Endothelial cell of umbilical vein (primary cell): ENCODE results near the gene CCR5. TPM values are rescaled to one million over a fixed set of nuclear protein-coding genes. Genes with fewer than 3 reads are reported as not detected.

Experiments
- BruUV-seq: library from RNA; stranded (reverse); fragments of 400-500 nt; replicated peaks from 2 replicates; lab custom pipeline; 2021; lab: Mats Ljungman, UMichigan
- CTCF ChIA-PET: fragments of 300-600, 350-600 bp; sonication (Branson Sonifier 250); formaldehyde crosslinking; loops from one replicate; lab custom pipeline; 2021; ENCODE audit warnings: antibody characterized with exemption, inconsistent platforms; lab: Charles Lee
- POLR2A ChIA-PET: fragments of 300-600, 350-600 bp; sonication (Branson Sonifier 250); formaldehyde crosslinking; loops from one replicate; lab custom pipeline; 2021; ENCODE audit warnings: antibody characterized with exemption, inconsistent platforms; lab: Charles Lee
- DNase-seq: peaks from one replicate; pipeline ENCODE4 v3.0.0-alpha.2; 2011; ENCODE audit warnings: low read depth, low spot score
- FAIRE-seq: peaks from 2 replicates; lab custom pipeline; 2011; peaks lifted over from hg19 to GRCh38; lab: Jason Lieb, UNC
- H2AFZ ChIP-seq: 2 replicates; pipeline ENCODE4 v1.6.0; 2012; ENCODE audit warnings: low read depth, low read length, control low read depth, inconsistent platforms
- H3K27ac ChIP-seq: 2 replicates; pipeline ENCODE4 v1.5.1; 2011; ENCODE audit warnings: low read depth, mild to moderate bottlenecking, control low read depth, low read length, moderate library complexity; ENCODE audit not compliant: insufficient read depth
- H3K27me3 ChIP-seq, 2 experiments: 2 replicates each; pipeline versions ENCODE4 v1.6.0 to v1.6.1; 2011; ENCODE audit warnings: low read length in 2 of 2, mixed read lengths in 1 of 2; ENCODE audit not compliant: control insufficient read depth in 2 of 2, insufficient read depth in 2 of 2
- H3K36me3 ChIP-seq, 2 experiments: 2 replicates in 1 of 2; 3 replicates in 1 of 2; pipeline ENCODE4 v1.5.1; 2011; ENCODE audit warnings: low read length in 2 of 2, mild to moderate bottlenecking in 1 of 2, moderate library complexity in 1 of 2; ENCODE audit not compliant: control insufficient read depth in 2 of 2, insufficient read depth in 2 of 2; ENCODE audit errors: extremely low read depth in 1 of 2
- H3K4me1 ChIP-seq: 3 replicates; pipeline ENCODE4 v1.5.1; 2011; ENCODE audit warnings: mild to moderate bottlenecking, low read length; ENCODE audit not compliant: control insufficient read depth, insufficient read depth; ENCODE audit errors: extremely low read depth
- H3K4me2 ChIP-seq: 2 replicates; pipeline ENCODE4 v1.6.1; 2011; ENCODE audit warnings: low read length, control low read depth, mixed read lengths; ENCODE audit not compliant: insufficient read depth
- H3K4me3 ChIP-seq, 3 experiments: fragments of 200-600 bp in 1 of 3; sonication (generic), shearing (Covaris generic) in 1 of 3; replicated peaks in 1 of 3; 2 replicates each; pipeline ENCODE4 v1.5.1; 2011 to 2016; ENCODE audit warnings: control low read depth in 3 of 3, low read length in 3 of 3, mild to moderate bottlenecking in 2 of 3, inconsistent platforms in 1 of 3, low read depth in 1 of 3, moderate library complexity in 1 of 3; ENCODE audit not compliant: insufficient read depth in 1 of 3
- H3K79me2 ChIP-seq: 2 replicates; pipeline ENCODE4 v1.6.0; 2012; ENCODE audit warnings: low read length, inconsistent platforms; ENCODE audit not compliant: control insufficient read depth, insufficient read depth
- H3K9ac ChIP-seq: replicated peaks from 2 replicates; pipeline ENCODE3; 2011; ENCODE audit warnings: low read length, control low read depth; ENCODE audit not compliant: insufficient read depth; ENCODE audit errors: extremely low read depth
- H3K9me1 ChIP-seq: replicated peaks from 3 replicates; pipeline ENCODE4 v1.6.0; 2011; ENCODE audit warnings: mild to moderate bottlenecking, low read length; ENCODE audit not compliant: control insufficient read depth, insufficient read depth; ENCODE audit errors: extremely low read depth
- H3K9me3 ChIP-seq: replicated peaks from 2 replicates; pipeline ENCODE4 v1.5.1; 2012; ENCODE audit warnings: low read length, inconsistent platforms; ENCODE audit not compliant: control insufficient read depth, insufficient read depth
- H4K20me1 ChIP-seq: replicated peaks from 2 replicates; pipeline ENCODE3; 2011; ENCODE audit warnings: mild to moderate bottlenecking, low read length; ENCODE audit not compliant: control insufficient read depth, insufficient read depth; ENCODE audit errors: extremely low read depth
- CTCF ChIP-seq, 2 donors: IDR thresholded peaks; 1 replicate in 1 of 2; 2 replicates in 1 of 2; pipeline ENCODE4 v1.5.1; 2011; ENCODE audit warnings: low read length in 2 of 2, mild to moderate bottlenecking in 2 of 2, moderate library complexity in 2 of 2, control low read depth in 1 of 2, inconsistent platforms in 1 of 2, low read depth in 1 of 2; ENCODE audit not compliant: insufficient read depth in 1 of 2; ENCODE audit errors: extremely low read depth in 1 of 2
- EZH2 ChIP-seq: IDR thresholded peaks from 2 replicates; pipeline ENCODE4 v1.6.1; 2012; ENCODE audit warnings: borderline replicate concordance, low read depth, mild to moderate bottlenecking, moderate library complexity, low read length, inconsistent platforms; ENCODE audit not compliant: severe bottlenecking
- FOS ChIP-seq: IDR thresholded peaks from 2 replicates; pipeline ENCODE4 v1.6.1; 2011; ENCODE audit warnings: mild to moderate bottlenecking, low read length, moderate library complexity, borderline replicate concordance; ENCODE audit not compliant: insufficient read depth
- GATA2 ChIP-seq: IDR thresholded peaks from 2 replicates; pipeline ENCODE4 v1.7.0; 2011; ENCODE audit warnings: low read depth, mild to moderate bottlenecking, moderate library complexity, mixed read lengths, low read length; ENCODE audit not compliant: insufficient read length, insufficient read depth
- JUN ChIP-seq: IDR thresholded peaks from 2 replicates; pipeline ENCODE4 v1.6.1; 2011; ENCODE audit warnings: borderline replicate concordance, low read depth; ENCODE audit not compliant: insufficient read length, insufficient read depth
- MAX ChIP-seq: IDR thresholded peaks from 2 replicates; pipeline ENCODE4 v1.6.1; 2011; ENCODE audit not compliant: insufficient read depth, insufficient read length
- MYC ChIP-seq: IDR thresholded peaks from one replicate; pipeline ENCODE4 v1.6.1; 2011; ENCODE audit warnings: mild to moderate bottlenecking, low read depth, low read length
- POLR2A ChIP-seq: IDR thresholded peaks from 2 replicates; pipeline ENCODE4 v1.6.1; 2012; ENCODE audit warnings: low read depth, mild to moderate bottlenecking, control low read depth, low read length
- POLR2AphosphoS5 ChIP-seq: IDR thresholded peaks from 2 replicates; pipeline ENCODE4 v1.6.1; 2012; ENCODE audit warnings: low read depth, mild to moderate bottlenecking, control low read depth, low read length, moderate library complexity; ENCODE audit not compliant: insufficient read depth
- dilution Hi-C: fragments of 300-500 bp; cut with MboI; formaldehyde crosslinking; loops from one replicate; pipeline ENCODE4 v1.15.0; 2019; ENCODE audit warnings: low sequenced_read_pairs; ENCODE audit not compliant: extremely low pct_ligation_motif_present
- intact Hi-C: fragments of 100-400 bp; cut with micrococcal nuclease; formaldehyde crosslinking; loops from one replicate; pipeline ENCODE4 v1.10.0; 2022
- polyA plus RNA-seq, 4 experiments: library from polyadenylated mRNA; depleted of rRNA in 3 of 4; stranded (reverse) in 3 of 4; unstranded in 1 of 4; fragments of >200 nt; gene quantifications; 2 replicates each; pipeline versions ENCODE4 v1.2.1 to v1.2.3, GENCODE V29; 2011 to 2012; ENCODE audit warnings: missing spikeins in 1 of 4
- total RNA-seq: library from RNA; stranded (reverse); gene quantifications from 2 replicates; pipeline ENCODE4 v1.2.3, GENCODE V29; 2021

The CCR5 gene
- total and polyA plus RNA-seq, 2 donors (not counting 3 experiments of a cell fraction or from before 2014, with no cell fraction given): not detected

GRCh38 chr3:46399557-46399956, 28.8 kb downstream of the CCR5 start:
- no peaks in the 10 kb centered on the region for H3K27me3 ChIP-seq
- POLR2A ChIA-PET: no interaction called here
- intact Hi-C loops (no loop called here), dilution Hi-C loops (no loop called here)
- H3K4me2 ChIP-seq: no peak overlapping the region
- CTCF ChIA-PET: interaction anchor here (1.2 to 3.8 kb wide), 5 partner anchors 12 to 123 kb away, joined by 3 to 13 read pairs (median 4); no protein-coding TSS in a partner anchor
- peaks cover 12% of the 10 kb centered on the region for H3K4me1 ChIP-seq
- H3K36me3 ChIP-seq: no peaks in the 10 kb centered on the region
- H3K79me2 ChIP-seq: no peaks in the 10 kb centered on the region
- no TSS peak for BruUV-seq
- peak overlapping the region; percentile 30 for H2AFZ ChIP-seq
- no peaks in the 10 kb centered on the region for H3K9me3 ChIP-seq
- peak; percentile 46 for FAIRE-seq
- H3K9ac ChIP-seq: no peak overlapping the region
- H3K9me1 ChIP-seq: no peaks in the 10 kb centered on the region
- TF ChIP-seq EZH2: no peak
- TF ChIP-seq GATA2: no peak
- TF ChIP-seq MAX: no peak
- no peak for TF ChIP-seq CTCF (IDR thresholded peaks at IDR 0.05; ENCODE audit: extremely low read depth in 1 of 2, insufficient read depth in 1 of 2, low read depth in 1 of 2, low read length in 2 of 2)
- no peak for TF ChIP-seq POLR2A
- TF ChIP-seq POLR2AphosphoS5: no peak
- TF ChIP-seq FOS: no peak
- TF ChIP-seq MYC: no peak
- no peak for TF ChIP-seq JUN
- no peaks in the 10 kb centered on the region for H4K20me1 ChIP-seq
- DNase-seq: peak; percentile 15
- no peak overlapping the region for H3K4me3 ChIP-seq
- no peak overlapping the region for H3K27ac ChIP-seq
